Uterus (tissue), 4 donors: ENCODE results near the gene DCST1. TPM values are rescaled to one million over a fixed set of nuclear protein-coding genes. Genes with fewer than 3 reads are reported as not detected.

Source experiments
- total RNA-seq, 4 donors: library from RNA; depleted of rRNA in 3 of 4; stranded (reverse); fragments of >200 nt in 3 of 4; gene quantifications; one replicate each; pipeline versions ENCODE4 v1.1.0 to v1.2.4, GENCODE V29; 2014 to 2023
- donor health status: DM: yes; HTN: yes; CAD: no.

DCST1 gene
- total RNA-seq, 4 donors from 2014 or later, result 1.1 to 3.5 TPM; not detected in 2

Other genes with a start within 250 kb of the DCST1 start
- gene KCNN3, start 163.5 kb upstream of the DCST1 start, total RNA-seq, result 10 to 100 TPM in 3 of 4 donors, 1 to 10 TPM in 1; 7.1 to 35.5 (median 12.1) TPM
- 10 to 100 TPM in 1 of 4 donors, 1 to 10 TPM in 3; 2.6 to 21.2 (median 6.4) TPM for gene PMVK, start 97.1 kb upstream of the DCST1 start, total RNA-seq
- 100 to 1,000 TPM in 1 of 4 donors, 10 to 100 TPM in 3; 34.4 to 151 (median 88.6) TPM for gene PBXIP1, start 77.7 kb upstream of the DCST1 start, total RNA-seq
- gene PYGO2, start 72.0 kb upstream of the DCST1 start, total RNA-seq, result 10 to 100 TPM in 3 of 4 donors, 1 to 10 TPM in 1; 10.0 to 36.4 (median 15.9) TPM
- 100 to 1,000 TPM in 2 of 4 donors, 10 to 100 TPM in 2; 93.5 to 149 (median 101) TPM for gene SHC1, start 63.1 kb upstream of the DCST1 start, total RNA-seq
- gene CKS1B, start 59.1 kb upstream of the DCST1 start, total RNA-seq, result 10 to 100 TPM; 14.1 to 52.7 (median 22.8) TPM
- gene FLAD1, start 50.5 kb upstream of the DCST1 start, total RNA-seq, result 10 to 100 TPM; 12.6 to 33.8 (median 20.7) TPM
- gene LENEP, start 40.2 kb upstream of the DCST1 start, total RNA-seq, result under 1 TPM in 1 of 4 donors, not detected in 3; 0.83 TPM
- 10 to 100 TPM in 2 of 4 donors, 1 to 10 TPM in 2; 3.8 to 53.4 (median 11.9) TPM for gene ZBTB7B, start 31.0 kb upstream of the DCST1 start, total RNA-seq
- gene DCST2, start within 50 bp of the DCST1 start, total RNA-seq, result 1 to 10 TPM in 1 of 4 donors, under 1 TPM in 1, not detected in 2; 0.07 to 1.6 TPM
- 100 to 1,000 TPM in 3 of 4 donors, 10 to 100 TPM in 1; 58.6 to 270 (median 153) TPM for gene ADAM15, start 17.5 kb downstream of the DCST1 start, total RNA-seq
- gene EFNA4, start 29.9 kb downstream of the DCST1 start, total RNA-seq, result 1 to 10 TPM in 2 of 4 donors, not detected in 2; 8.0 to 8.4 TPM
- gene EFNA3, start 45.0 kb downstream of the DCST1 start, total RNA-seq, result 1 to 10 TPM in 3 of 4 donors, not detected in 1; 3.2 to 7.6 (median 3.3) TPM
- 10 to 100 TPM; 22.3 to 58.5 (median 36.5) TPM for gene EFNA1, start 94.1 kb downstream of the DCST1 start, total RNA-seq
- gene SLC50A1, start 102.0 kb downstream of the DCST1 start, total RNA-seq, result 10 to 100 TPM in 3 of 4 donors, under 1 TPM in 1; 0.26 to 24.0 (median 21.8) TPM
- gene DPM3, start 106.7 kb downstream of the DCST1 start, total RNA-seq, result 10 to 100 TPM; 36.1 to 94.4 (median 85.4) TPM
- gene KRTCAP2, start 139.5 kb downstream of the DCST1 start, total RNA-seq, result 100 to 1,000 TPM in 1 of 4 donors, 10 to 100 TPM in 2, 1 to 10 TPM in 1; 1.5 to 200 (median 62.5) TPM
- 1 to 10 TPM in 3 of 4 donors, under 1 TPM in 1; 0.26 to 4.6 (median 2.5) TPM for gene TRIM46, start 140.0 kb downstream of the DCST1 start, total RNA-seq
- gene THBS3, start 174.1 kb downstream of the DCST1 start, total RNA-seq, result 100 to 1,000 TPM in 1 of 4 donors, 10 to 100 TPM in 3; 11.8 to 101 (median 38.3) TPM
- gene MTX1, start 174.9 kb downstream of the DCST1 start, total RNA-seq, result 10 to 100 TPM in 3 of 4 donors, 1 to 10 TPM in 1; 9.7 to 62.4 (median 26.0) TPM
- 10 to 100 TPM in 2 of 4 donors, 1 to 10 TPM in 2; 5.3 to 28.2 (median 11.7) TPM for gene ENTREP3, start 221.7 kb downstream of the DCST1 start, total RNA-seq
- gene SCAMP3, start 228.5 kb downstream of the DCST1 start, total RNA-seq, result 10 to 100 TPM in 3 of 4 donors, 1 to 10 TPM in 1; 10.0 to 44.4 (median 29.2) TPM
- gene CLK2, start 239.7 kb downstream of the DCST1 start, total RNA-seq, result 10 to 100 TPM; 25.4 to 75.3 (median 39.3) TPM
- 1 to 10 TPM in 2 of 4 donors, not detected in 2; 4.2 to 5.5 TPM for gene HCN3, start 243.6 kb downstream of the DCST1 start, total RNA-seq